ENCODE measurements around the gene CAT. TPM values are rescaled to one million over a fixed set of nuclear protein-coding genes. Genes with fewer than 3 reads are reported as not detected.

Gene CAT
- total RNA-seq, 4 donors from 2014 or later: 107 to 150 (median 128) TPM

DNA sequence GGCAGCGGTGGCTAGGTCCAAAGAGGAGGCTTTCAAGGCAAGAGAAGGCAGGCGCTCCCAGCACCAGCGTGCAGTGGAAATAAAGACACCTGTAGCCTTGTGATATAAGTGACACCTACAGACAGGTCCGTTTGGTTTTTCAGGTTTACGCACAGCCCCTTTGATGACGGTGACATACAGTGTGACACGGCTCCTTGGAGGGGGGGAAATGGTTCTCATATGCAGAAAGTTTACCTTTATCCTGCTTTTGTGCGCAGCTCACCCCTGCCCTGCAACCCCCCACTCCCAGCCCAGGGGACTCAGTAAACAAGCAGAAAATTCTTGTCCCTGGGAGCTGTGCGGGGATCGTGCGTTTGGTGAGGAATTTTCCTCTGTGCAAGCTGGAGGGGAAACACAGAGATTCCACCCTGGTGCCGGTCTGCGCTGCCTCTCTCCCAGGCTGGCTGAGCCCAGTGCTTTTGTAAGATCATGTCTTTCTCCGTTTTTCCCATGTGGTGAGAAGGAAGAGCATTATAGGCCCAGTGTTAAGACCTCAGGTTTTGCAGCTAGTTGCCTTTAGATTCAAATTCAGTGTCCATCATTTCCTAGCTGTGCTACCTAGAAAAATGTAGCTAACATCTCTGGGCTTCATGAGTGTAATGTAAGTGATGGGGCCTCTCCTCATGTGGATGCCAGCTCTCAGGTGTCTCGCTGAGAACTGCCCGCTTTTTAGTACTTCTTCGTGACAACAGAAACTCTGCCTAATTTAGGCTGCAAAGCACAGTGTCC is 75.1 kb downstream of the CAT start, which contains the start of gene ELF5:
TSS of gene ELF5 (minus strand) at position 113 of the 768 bp plus-strand sequence. CDS start 8,045 bp downstream, outside the sequence.
- Histone ChIP-seq H3K27ac (no peak within 1 kb of the TSS), H3K27me3 (no peaks in the 10 kb centered on the region), H3K9me3 (no peaks in the 10 kb centered on the region), H3K4me1 (no peaks in the 10 kb centered on the region), H3K4me3 (no peak within 1 kb of the TSS), H3K36me3 (no peaks in the 10 kb centered on the region)
- DNase-seq (no peak), ATAC-seq (no peak)
- in situ Hi-C loops (cut with MboI; ENCODE audit: low sequenced_read_pairs in 4 of 4): no loop called here
- no peak for TF ChIP-seq POLR2A (IDR thresholded peaks at IDR 0.05)
- TF ChIP-seq, protein P1, sequence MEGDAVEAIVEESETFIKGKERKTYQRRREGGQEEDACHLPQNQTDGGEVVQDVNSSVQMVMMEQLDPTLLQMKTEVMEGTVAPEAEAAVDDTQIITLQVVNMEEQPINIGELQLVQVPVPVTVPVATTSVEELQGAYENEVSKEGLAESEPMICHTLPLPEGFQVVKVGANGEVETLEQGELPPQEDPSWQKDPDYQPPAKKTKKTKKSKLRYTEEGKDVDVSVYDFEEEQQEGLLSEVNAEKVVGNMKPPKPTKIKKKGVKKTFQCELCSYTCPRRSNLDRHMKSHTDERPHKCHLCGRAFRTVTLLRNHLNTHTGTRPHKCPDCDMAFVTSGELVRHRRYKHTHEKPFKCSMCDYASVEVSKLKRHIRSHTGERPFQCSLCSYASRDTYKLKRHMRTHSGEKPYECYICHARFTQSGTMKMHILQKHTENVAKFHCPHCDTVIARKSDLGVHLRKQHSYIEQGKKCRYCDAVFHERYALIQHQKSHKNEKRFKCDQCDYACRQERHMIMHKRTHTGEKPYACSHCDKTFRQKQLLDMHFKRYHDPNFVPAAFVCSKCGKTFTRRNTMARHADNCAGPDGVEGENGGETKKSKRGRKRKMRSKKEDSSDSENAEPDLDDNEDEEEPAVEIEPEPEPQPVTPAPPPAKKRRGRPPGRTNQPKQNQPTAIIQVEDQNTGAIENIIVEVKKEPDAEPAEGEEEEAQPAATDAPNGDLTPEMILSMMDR (IDR thresholded peaks at IDR 0.05 in 4 of 5, conservative IDR thresholded peaks at IDR 0.05 in 1 of 5): no peak
- intact Hi-C loops (cut with DNase I; ENCODE audit: low total_unique reads): no loop called here

DNA sequence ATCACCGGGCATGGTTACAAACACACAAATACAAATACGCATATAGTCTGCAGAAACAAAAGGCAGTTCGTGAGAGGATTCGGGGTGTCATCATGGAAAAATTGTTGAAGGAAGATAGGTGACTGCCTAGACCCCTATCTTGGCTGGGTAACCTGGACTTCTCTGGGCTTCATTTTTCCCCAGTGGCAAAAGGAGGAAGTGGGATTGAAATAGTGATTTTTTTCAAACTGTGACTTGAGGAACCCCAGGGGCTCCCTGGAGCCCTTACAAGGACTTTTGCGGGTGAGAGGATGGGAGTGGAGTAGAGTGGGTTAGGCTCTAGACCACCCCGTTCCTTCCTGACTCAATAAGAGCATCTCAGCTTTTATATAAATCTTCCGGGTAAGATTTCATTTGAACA is 75.9 kb downstream of the CAT start:
- Histone ChIP-seq H3K27me3 (no peaks in the 10 kb centered on the region), H3K4me1 (no peaks in the 10 kb centered on the region), H3K9me3 (no peaks in the 10 kb centered on the region), H3K4me3 (no peak overlapping the region), H3K27ac (no peak overlapping the region), H3K36me3 (no peaks in the 10 kb centered on the region)
- intact Hi-C loops (cut with DNase I; ENCODE audit: low total_unique reads) (no loop called here), in situ Hi-C loops (cut with MboI; ENCODE audit: low sequenced_read_pairs in 4 of 4) (no loop called here)
- TF ChIP-seq, protein P1 (IDR thresholded peaks at IDR 0.05 in 4 of 5, conservative IDR thresholded peaks at IDR 0.05 in 1 of 5): no peak
- TF ChIP-seq POLR2A (IDR thresholded peaks at IDR 0.05): no peak
- no peak for DNase-seq
- ATAC-seq: no peak

DNA sequence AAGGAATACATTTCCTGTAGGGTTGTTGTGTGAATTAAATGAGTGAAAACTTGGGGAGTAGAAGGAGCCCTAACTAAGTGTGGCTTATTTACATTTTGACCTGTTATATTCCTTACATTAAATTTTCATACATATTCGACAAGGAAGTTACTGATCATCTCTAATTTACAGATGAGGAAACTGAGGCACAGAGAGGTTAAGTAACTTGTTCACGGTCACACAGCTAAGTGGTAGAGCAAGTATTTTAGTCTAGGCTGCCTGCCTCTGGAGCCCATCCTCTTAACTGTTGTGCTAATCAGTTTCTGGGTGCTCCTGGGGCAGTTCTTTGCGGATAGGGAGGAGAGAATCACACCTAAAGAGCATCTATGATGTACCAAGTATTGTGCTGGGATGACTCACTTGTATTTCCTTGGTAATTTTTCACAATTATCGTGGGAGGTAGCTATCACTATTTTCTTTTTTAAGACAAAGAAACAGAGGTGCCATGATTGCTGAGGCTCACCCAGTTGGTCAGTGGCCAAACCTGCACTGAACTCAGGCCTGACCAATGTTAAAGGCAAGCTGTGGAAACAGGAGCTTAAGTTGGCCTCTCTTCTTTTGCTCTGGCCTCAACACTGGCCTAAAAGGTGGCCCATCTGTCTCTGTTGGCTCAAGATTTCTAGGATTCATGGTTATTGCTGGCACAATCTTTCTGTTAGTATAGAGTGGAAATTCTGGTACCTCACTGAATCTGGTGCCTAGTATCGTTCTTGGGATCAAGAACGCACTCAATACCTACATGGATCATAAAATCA is 77.7 kb downstream of the CAT start:
- DNase-seq: no peak
- Histone ChIP-seq H3K27ac (no peak overlapping the region), H3K36me3 (no peaks in the 10 kb centered on the region), H3K9me3 (no peaks in the 10 kb centered on the region), H3K4me3 (no peak overlapping the region), H3K27me3 (no peaks in the 10 kb centered on the region), H3K4me1 (no peaks in the 10 kb centered on the region)
- TF ChIP-seq, protein P1 (IDR thresholded peaks at IDR 0.05 in 4 of 5, conservative IDR thresholded peaks at IDR 0.05 in 1 of 5): no peak
- no peak for TF ChIP-seq POLR2A (IDR thresholded peaks at IDR 0.05)
- intact Hi-C loops (cut with DNase I; ENCODE audit: low total_unique reads) (no loop called here), in situ Hi-C loops (cut with MboI; ENCODE audit: low sequenced_read_pairs in 4 of 4) (no loop called here)
- no peak for ATAC-seq

DNA sequence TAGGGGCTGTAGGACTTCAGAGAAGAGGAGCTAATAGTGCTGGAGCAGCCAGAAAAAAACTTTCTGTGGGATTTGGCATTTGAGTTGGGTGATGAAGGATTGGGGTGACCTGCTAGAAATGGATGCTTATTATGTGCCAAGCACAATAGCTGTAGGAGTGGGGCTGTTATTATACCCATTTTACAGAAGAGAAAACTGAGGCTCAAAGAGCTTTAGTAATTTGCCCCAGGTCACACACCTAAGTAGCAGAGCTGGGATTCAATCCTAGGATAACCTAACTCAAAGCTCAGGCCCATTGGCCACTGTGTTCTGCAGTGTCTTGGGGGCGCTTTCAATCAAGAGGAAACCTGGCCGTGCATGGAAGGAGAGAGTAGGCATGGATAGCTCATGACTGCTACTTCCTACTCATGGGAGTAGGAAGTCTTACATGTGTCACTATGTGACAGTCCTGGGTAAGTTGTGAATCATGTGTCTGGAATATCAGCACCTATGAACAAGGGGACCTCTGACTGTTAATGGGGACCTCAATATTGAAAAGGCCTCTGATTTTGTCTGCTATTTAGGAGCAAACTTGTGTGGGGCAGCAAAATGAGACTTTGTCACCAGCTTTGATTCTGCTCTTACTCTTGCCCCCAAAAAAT is 81.0 kb downstream of the CAT start:
- DNase-seq (no peak), ATAC-seq (no peak)
- Histone ChIP-seq H3K27ac (no peak overlapping the region), H3K4me3 (no peak overlapping the region), H3K9me3 (no peaks in the 10 kb centered on the region), H3K4me1 (no peaks in the 10 kb centered on the region), H3K36me3 (no peaks in the 10 kb centered on the region), H3K27me3 (no peaks in the 10 kb centered on the region)
- no peak for TF ChIP-seq POLR2A (IDR thresholded peaks at IDR 0.05)
- TF ChIP-seq, protein P1 (IDR thresholded peaks at IDR 0.05 in 4 of 5, conservative IDR thresholded peaks at IDR 0.05 in 1 of 5): no peak
- in situ Hi-C loops (cut with MboI; ENCODE audit: low sequenced_read_pairs in 4 of 4) (no loop called here), intact Hi-C loops (cut with DNase I; ENCODE audit: low total_unique reads) (no loop called here)

Data from gastrocnemius medialis (tissue), 4 donors.